HCT116 (cell line): ENCODE data around the gene GNB1.

Source experiments
- EZH2 ChIP-seq: fragments of 200-600 bp; sonication (generic); IDR thresholded peaks from 2 replicates; pipeline ENCODE4 v1.6.1; 2017; ENCODE audit warnings: antibody characterized with exemption, mixed run types
- POLR2A ChIP-seq: IDR thresholded peaks from 2 replicates; pipeline ENCODE4 v1.7.0; 2011; ENCODE audit warnings: borderline replicate concordance; ENCODE audit not compliant: insufficient read depth, insufficient read length; ENCODE audit errors: extremely low read depth
- POLR2AphosphoS5 ChIP-seq: IDR thresholded peaks from 2 replicates; pipeline ENCODE4 v1.6.1; 2011; ENCODE audit warnings: mild to moderate bottlenecking, low read depth, low read length, moderate library complexity
- SIN3A ChIP-seq: IDR thresholded peaks from 2 replicates; pipeline ENCODE4 v1.6.1; 2012; ENCODE audit warnings: low read depth
- SP1 ChIP-seq: IDR thresholded peaks from 2 replicates; pipeline ENCODE4 v1.6.1; 2012; ENCODE audit warnings: low read depth
- TCF7L2 ChIP-seq: IDR thresholded peaks from 2 replicates; pipeline ENCODE4 v1.7.0; 2011; ENCODE audit warnings: borderline replicate concordance, inconsistent platforms; ENCODE audit not compliant: insufficient read depth, insufficient read length; ENCODE audit errors: extremely low read depth
- YY1 ChIP-seq: IDR thresholded peaks from 2 replicates; pipeline ENCODE4 v1.6.1; 2011; ENCODE audit warnings: low read length, low read depth, moderate library complexity, mild to moderate bottlenecking; ENCODE audit not compliant: insufficient replicate concordance; ENCODE audit errors: extremely low read depth
- ZFX ChIP-seq: fragments of 450-650 bp; IDR thresholded peaks from 2 replicates; pipeline ENCODE4 v1.6.1; 2017
- TF ChIP-seq, protein P1 (sequence below), 3 experiments: fragments of 200-600 bp in 1 of 3; sonication (generic) in 1 of 3; IDR thresholded peaks in 2 of 3; conservative IDR thresholded peaks in 1 of 3; 2 replicates each; pipeline ENCODE4 v1.5.1; 2012 to 2017; ENCODE audit warnings: low read depth in 2 of 3, low read length in 2 of 3, antibody characterized with exemption in 1 of 3, borderline replicate concordance in 1 of 3, control low read depth in 1 of 3, mild to moderate bottlenecking in 1 of 3, mixed read lengths in 1 of 3, mixed run types in 1 of 3, moderate library complexity in 1 of 3; ENCODE audit not compliant: insufficient read depth in 1 of 3

DNA sequence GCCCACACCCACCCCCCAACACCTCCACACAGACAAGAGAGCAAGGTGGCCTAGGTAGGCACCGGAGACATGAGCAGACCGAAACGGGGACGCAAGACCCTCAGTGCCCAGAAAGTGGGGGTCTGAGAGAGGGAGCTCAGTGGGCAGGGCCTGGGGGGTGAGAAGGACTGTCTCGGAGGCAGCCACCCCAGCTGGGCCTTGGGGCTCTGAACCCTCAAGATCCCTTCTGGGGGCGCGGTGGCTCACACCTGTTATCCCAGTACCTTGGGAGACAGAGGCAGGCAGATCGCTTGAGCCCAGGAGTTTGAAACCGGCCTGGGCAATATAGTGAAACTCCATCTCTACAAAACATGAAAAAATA lies 9.1 kb upstream of the GNB1 start:
- TF ChIP-seq, protein P1, sequence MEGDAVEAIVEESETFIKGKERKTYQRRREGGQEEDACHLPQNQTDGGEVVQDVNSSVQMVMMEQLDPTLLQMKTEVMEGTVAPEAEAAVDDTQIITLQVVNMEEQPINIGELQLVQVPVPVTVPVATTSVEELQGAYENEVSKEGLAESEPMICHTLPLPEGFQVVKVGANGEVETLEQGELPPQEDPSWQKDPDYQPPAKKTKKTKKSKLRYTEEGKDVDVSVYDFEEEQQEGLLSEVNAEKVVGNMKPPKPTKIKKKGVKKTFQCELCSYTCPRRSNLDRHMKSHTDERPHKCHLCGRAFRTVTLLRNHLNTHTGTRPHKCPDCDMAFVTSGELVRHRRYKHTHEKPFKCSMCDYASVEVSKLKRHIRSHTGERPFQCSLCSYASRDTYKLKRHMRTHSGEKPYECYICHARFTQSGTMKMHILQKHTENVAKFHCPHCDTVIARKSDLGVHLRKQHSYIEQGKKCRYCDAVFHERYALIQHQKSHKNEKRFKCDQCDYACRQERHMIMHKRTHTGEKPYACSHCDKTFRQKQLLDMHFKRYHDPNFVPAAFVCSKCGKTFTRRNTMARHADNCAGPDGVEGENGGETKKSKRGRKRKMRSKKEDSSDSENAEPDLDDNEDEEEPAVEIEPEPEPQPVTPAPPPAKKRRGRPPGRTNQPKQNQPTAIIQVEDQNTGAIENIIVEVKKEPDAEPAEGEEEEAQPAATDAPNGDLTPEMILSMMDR (IDR thresholded peaks at IDR 0.05 in 2 of 3, conservative IDR thresholded peaks at IDR 0.05 in 1 of 3; ENCODE audit: borderline replicate concordance in 1 of 3, insufficient read depth in 1 of 3, low read depth in 2 of 3, low read length in 2 of 3), result no peak
- TF ChIP-seq TCF7L2, result no peak
- no peak for TF ChIP-seq ZFX
- TF ChIP-seq POLR2AphosphoS5, result no peak
- no peak for TF ChIP-seq SP1
- TF ChIP-seq POLR2A, result no peak
- no peak for TF ChIP-seq EZH2
- TF ChIP-seq SIN3A, result no peak
- TF ChIP-seq YY1, result no peak
